ENCODE results near the gene MTSS2.
"Not testable (repeated sequence)": the region's sequence is repeated elsewhere in the genome, so short reads cannot be mapped to it uniquely, and the experiment has no call there.

Gene MTSS2

GRCh38 chr16:70644763-70645597, 40.9 kb downstream of the MTSS2 start:
- 0 out of 2 replicates have a peak, but pooled peaks have one; percentile 30 for TF ChIP-seq CTCF (conservative IDR thresholded peaks at IDR 0.05; ENCODE audit: low read depth, low read length)

GRCh38 chr16:70643264-70643663, 42.6 kb downstream of the MTSS2 start:
- H3K36me3 ChIP-seq (ENCODE audit: insufficient read depth), result not testable (repeated sequence)

More at GRCh38 chr16:70644763-70645597, 40.9 kb downstream of the MTSS2 start:
- H3K4me1 ChIP-seq (ENCODE audit: low read depth, poor library complexity, severe bottlenecking), result no peaks in the 10 kb centered on the region
- no peak overlapping the region for H3K27ac ChIP-seq
- no peaks in the 10 kb centered on the region for H3K27me3 ChIP-seq (ENCODE audit: insufficient read depth, low read depth)
- H3K36me3 ChIP-seq (ENCODE audit: insufficient read depth), result no peaks in the 10 kb centered on the region
- H2AFZ ChIP-seq (ENCODE audit: low read depth), result no peak overlapping the region
- H3K9ac ChIP-seq, result no peak overlapping the region
- no peak overlapping the region for H3K4me3 ChIP-seq (IDR thresholded peaks at IDR 0.05; ENCODE audit: insufficient read depth, low read depth, low read length)
- no peak overlapping the region for H3K4me2 ChIP-seq
- H4K20me1 ChIP-seq (ENCODE audit: insufficient read depth), result no peaks in the 10 kb centered on the region
- H3K79me2 ChIP-seq (ENCODE audit: insufficient read depth, low read depth), result no peaks in the 10 kb centered on the region

GRCh38 chr16:70642633-70643032, 43.2 kb downstream of the MTSS2 start:
- H3K27ac ChIP-seq, result no peak overlapping the region
- peaks cover 14% of the 10 kb centered on the region for H3K4me1 ChIP-seq (ENCODE audit: low read depth, poor library complexity, severe bottlenecking)
- H2AFZ ChIP-seq (ENCODE audit: low read depth), result no peak overlapping the region
- H3K27me3 ChIP-seq (ENCODE audit: insufficient read depth, low read depth), result no peaks in the 10 kb centered on the region
- no peak overlapping the region for H3K9ac ChIP-seq
- no peak overlapping the region for H3K4me3 ChIP-seq (IDR thresholded peaks at IDR 0.05; ENCODE audit: insufficient read depth, low read depth, low read length)
- no peaks in the 10 kb centered on the region for H4K20me1 ChIP-seq (ENCODE audit: insufficient read depth)
- H3K4me2 ChIP-seq, result no peak overlapping the region
- TF ChIP-seq CTCF (conservative IDR thresholded peaks at IDR 0.05; ENCODE audit: low read depth, low read length), result no peak
- H3K36me3 ChIP-seq (ENCODE audit: insufficient read depth), result no peaks in the 10 kb centered on the region
- H3K79me2 ChIP-seq (ENCODE audit: insufficient read depth, low read depth), result no peaks in the 10 kb centered on the region

More at GRCh38 chr16:70643264-70643663, 42.6 kb downstream of the MTSS2 start:
- not testable (repeated sequence) for H3K9ac ChIP-seq; H2AFZ ChIP-seq (ENCODE audit: low read depth); H3K79me2 ChIP-seq (ENCODE audit: insufficient read depth, low read depth); H4K20me1 ChIP-seq (ENCODE audit: insufficient read depth); H3K4me1 ChIP-seq (ENCODE audit: low read depth, poor library complexity, severe bottlenecking); H3K4me3 ChIP-seq (IDR thresholded peaks at IDR 0.05; ENCODE audit: insufficient read depth, low read depth, low read length); H3K27ac ChIP-seq; H3K27me3 ChIP-seq (ENCODE audit: insufficient read depth, low read depth); H3K4me2 ChIP-seq

- H3K4me3 ChIP-seq (IDR thresholded peaks at IDR 0.05; ENCODE audit: insufficient read depth, low read depth, low read length), result no peak overlapping the region
- no peaks in the 10 kb centered on the region for H3K27me3 ChIP-seq (ENCODE audit: insufficient read depth, low read depth)
- H3K36me3 ChIP-seq (ENCODE audit: insufficient read depth), result no peaks in the 10 kb centered on the region
- peak overlapping the region; percentile 38; the same call in 1 of the 2 replicates for H3K4me2 ChIP-seq
- H3K4me1 ChIP-seq (ENCODE audit: low read depth, poor library complexity, severe bottlenecking), result peaks cover 29% of the 10 kb centered on the region
- no peak overlapping the region; the same call in 1 of the 2 replicates for H3K9ac ChIP-seq
- H4K20me1 ChIP-seq (ENCODE audit: insufficient read depth), result no peaks in the 10 kb centered on the region
- H3K27ac ChIP-seq, result peak overlapping the region; percentile 68; the same call in 1 of the 2 replicates
- H3K79me2 ChIP-seq (ENCODE audit: insufficient read depth, low read depth), result no peaks in the 10 kb centered on the region
- no peak overlapping the region for H2AFZ ChIP-seq (ENCODE audit: low read depth)
- no peak for TF ChIP-seq CTCF (conservative IDR thresholded peaks at IDR 0.05; ENCODE audit: low read depth, low read length)
Measured at GRCh38 chr16:70638814-70639792, 46.8 kb downstream of the MTSS2 start.

Data from KMS-11 (cell line).